Activated naive CD8-positive, alpha-beta T cell treated with anti-CD3 and anti-CD28 coated beads, Interleukin-2, amount 50 U/mL, for 16 hours (primary cell): ENCODE results near the gene POTEC.
"Not testable (repeated sequence)": the region's sequence is repeated elsewhere in the genome, so short reads cannot be mapped to it uniquely, and the experiment has no call there.

Source experiments
- DNase-seq: peaks from one replicate; pipeline ENCODE4 v3.0.0-alpha.2; 2020; ENCODE audit warnings: low read depth, low spot score

The POTEC gene

GRCh38 chr18:14543446-14543964 lies at the start of gene POTEC:
Gene POTEC, minus strand, starts transcription at chr18:14543600. Its CDS starts 454 bp downstream, at chr18:14543146.
- DNase-seq: not testable (repeated sequence)

- DNase-seq: no peak
Observed at GRCh38 chr18:14577971-14578370, 34.6 kb upstream of the POTEC start.

DNA sequence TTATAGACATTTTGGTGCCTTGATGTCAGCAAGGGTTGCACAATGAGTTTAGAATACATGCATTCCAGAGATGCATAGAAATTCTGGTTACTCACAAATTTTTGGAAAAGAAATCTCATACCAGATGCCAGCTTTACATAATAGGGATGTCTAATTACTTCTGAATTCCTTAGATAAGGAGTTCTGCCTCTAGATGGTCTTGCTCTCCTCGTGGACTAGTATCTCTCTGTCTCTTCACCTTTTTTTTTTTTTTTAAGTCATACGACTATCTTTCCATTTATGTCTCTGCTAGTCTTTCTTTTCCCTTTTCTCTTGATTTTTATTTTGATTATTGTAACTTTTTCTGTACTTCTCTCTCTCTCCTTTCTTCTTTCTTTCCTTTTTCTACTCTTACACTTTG lies 16.1 kb upstream of the POTEC start:
- not testable (repeated sequence) for DNase-seq

DNA sequence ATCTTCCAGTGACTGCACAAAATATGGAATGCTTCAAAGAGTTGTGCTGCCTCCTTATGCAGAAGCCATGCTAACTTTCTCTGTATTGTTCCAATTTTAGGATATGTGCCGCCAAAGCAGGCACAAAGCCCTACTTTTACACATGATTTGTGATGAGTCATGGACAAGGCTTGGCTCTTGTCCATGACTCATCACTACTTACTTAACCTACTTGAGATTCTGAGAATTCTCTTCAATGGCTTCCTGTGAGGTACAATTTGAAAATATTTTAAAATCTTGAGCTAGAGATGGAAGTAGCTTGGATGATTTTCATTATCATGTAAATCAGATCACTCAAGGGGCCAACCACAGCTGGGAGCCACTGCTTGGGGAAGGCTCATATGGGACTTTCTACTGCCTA lies 11.7 kb downstream of the POTEC start:
- DNase-seq: not testable (repeated sequence)

- DNase-seq: not testable (repeated sequence)
Observed at GRCh38 chr18:14510707-14511106, 32.7 kb downstream of the POTEC start.

GRCh38 chr18:14503691-14504090 lies 39.7 kb downstream of the POTEC start:
- not testable (repeated sequence) for DNase-seq

- DNase-seq: not testable (repeated sequence)
Observed at GRCh38 chr18:14501894-14502293, 41.5 kb downstream of the POTEC start.

DNA sequence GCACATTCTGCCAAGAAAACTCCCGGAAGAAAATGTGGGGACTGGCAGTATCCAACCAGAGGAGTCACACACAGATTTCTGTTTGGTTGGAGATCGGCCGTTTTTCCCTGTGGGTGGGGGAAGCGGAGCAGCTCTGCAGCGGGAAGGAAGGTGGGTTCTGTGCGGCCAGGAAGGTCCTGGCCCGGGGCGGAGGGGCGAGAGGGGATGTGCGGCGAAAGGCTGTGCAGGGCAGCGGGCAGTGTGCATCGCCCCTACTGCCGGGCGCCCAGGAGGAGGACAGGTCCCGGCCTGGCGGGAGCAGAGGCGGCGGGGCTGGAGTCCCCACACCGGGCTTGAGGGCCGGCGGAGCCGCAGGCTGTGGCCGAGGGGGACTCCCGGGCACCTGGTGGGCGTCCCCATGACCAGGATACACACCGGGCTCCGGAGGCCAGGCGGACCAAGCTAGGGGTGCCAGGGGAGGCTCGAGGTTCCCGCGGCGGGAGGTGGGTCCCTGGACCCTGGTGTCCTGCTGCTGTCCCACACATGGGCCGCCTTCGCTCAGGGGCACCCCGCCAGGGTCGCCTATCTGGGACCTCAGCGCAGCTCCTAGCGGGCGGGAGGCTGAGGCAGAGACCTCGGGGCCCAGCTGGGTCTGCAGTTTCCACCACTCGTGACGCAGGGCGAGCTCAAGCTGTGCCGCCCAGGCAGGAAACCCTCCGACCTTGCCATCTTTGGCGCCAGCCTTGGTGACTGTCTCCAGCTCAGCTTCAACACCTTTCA lies 54.0 kb downstream of the POTEC start:
- not testable (repeated sequence) for DNase-seq

DNA sequence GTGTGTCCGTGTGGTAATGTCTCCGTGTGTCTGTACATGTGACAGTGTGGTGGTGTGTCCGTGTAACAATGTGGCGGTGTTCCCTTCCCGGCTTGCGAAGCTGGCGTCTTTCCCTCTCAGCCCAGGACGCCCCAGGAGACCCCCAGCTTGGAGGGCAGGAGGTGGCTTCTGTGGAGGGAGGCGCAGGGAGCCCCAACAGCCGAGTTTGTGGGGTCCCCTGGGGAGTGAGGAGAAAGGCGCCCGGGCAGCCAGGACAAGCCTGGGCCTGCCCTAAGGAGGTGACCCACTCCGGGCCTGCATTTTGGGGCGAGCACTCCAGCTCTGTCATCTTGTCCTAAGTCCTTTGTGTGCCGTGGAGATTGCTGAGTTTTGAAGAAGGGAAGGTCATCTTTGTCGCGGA lies 54.6 kb downstream of the POTEC start:
- not testable (repeated sequence) for DNase-seq

GRCh38 chr18:14486926-14487580 lies 56.3 kb downstream of the POTEC start:
- not testable (repeated sequence) for DNase-seq

DNA sequence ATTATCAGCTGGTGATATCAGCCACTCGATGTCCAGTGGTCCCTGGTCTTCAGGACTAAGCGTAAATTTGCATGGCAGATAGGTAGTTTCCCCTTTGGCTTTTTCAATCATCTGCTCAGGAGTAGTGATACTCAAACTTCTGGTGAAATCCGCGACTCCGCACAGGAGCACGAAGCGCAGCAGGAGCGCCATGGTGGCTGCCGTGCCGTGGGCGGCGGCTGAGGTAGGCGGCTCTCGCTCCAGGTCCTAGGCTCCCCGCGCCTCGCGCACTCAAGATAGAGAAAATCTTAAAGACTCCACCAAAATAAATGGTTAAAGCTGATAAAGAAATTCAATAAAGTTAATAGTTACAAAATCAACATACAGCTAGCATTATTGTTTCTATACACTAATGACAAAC lies 64.3 kb downstream of the POTEC start:
- DNase-seq: not testable (repeated sequence)

- DNase-seq: not testable (repeated sequence)
Observed at GRCh38 chr18:14475520-14475919, 67.9 kb downstream of the POTEC start.

DNA sequence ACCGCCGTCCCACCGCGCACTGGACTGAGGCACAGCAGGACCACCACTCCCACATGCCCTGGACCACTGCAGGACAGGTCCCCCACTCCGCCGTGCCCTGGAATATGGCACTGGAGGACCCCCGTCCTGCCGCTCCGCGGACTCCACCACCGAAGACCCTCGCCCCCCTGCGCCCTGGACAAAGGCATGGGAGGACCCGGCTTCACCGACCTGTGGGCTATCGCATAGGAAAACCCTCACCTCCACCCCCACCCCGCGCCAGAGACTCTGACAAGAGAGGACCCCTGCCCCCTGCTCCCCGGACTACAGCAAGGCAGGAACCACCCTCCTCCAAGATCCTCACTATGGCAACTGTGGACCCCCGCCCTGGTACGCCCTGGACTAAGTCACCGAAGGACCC lies 68.6 kb downstream of the POTEC start:
- DNase-seq: not testable (repeated sequence)

DNA sequence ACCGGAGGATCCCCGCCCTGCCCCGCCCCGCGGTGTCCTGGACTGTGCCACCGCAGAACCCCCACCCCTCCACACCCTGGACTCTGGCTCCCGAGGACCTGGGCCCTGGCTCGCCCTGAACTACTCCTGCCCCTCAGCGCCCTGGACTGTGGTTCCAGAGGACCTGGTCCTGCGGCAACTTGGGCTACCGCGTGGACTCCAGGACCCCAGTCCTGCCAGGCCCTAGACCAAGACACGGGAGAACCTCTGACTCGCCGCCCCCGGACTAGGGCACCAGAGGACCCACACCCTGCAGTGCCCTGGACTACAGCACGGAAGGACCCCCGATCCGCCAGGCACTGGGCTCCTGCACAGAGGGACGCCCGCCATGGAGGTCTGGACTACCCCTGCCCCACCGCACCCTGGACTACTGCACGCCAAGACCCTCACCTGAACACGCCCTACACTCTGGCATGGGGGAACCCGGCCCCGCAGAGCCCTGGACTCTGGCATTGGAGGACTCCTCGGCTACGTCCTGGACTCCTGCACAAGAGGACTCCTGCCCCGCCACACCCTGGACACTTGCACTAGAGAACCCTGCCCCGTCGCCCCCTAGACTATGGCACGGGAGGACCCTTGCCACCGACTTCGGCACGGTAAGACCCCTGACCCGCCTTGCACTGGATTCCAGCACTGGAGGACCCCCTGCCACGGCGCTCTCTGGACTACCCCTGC lies 69.2 kb downstream of the POTEC start:
- DNase-seq: not testable (repeated sequence)

- not testable (repeated sequence) for DNase-seq
Observed at GRCh38 chr18:14473250-14474006, 70.0 kb downstream of the POTEC start.

DNA sequence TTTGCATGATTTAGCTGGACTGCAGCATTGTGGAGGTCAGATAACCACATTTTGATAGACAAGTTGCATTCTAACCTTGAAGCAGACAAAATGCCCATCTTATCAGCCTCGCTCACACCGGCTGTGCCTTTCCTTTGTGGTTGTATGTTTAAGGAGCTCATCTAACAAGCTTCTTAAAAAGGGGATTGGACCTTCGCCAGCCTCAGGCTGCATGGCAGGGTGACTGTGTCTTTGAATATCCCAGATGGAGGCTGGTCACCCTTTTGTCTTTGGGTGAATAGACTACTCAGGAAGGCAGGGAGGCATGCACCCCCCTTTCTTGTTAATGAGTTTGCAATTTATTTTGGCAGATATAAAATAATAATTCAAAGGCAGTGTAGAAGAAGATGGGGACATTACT lies 72.1 kb downstream of the POTEC start:
- DNase-seq: not testable (repeated sequence)

DNA sequence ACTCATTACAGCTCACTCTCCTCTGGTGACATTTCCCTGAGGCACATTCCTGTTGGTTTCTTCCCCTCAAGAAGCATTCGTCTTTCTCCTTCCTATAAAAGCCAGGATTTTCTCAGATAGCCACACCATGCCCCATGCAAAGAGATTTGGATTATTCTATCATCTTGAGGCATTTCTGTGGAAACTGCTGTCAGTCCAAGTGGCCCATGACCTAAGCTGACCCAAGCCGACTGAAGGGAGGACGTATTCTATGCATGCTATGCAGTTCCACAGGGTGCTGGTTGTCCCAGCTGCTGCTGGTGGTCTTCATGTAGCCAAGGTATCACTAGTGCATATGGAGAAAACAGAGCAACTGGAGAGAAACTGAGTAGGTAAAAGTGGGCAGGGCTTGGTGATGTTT lies 73.0 kb downstream of the POTEC start:
- DNase-seq: not testable (repeated sequence)

DNA sequence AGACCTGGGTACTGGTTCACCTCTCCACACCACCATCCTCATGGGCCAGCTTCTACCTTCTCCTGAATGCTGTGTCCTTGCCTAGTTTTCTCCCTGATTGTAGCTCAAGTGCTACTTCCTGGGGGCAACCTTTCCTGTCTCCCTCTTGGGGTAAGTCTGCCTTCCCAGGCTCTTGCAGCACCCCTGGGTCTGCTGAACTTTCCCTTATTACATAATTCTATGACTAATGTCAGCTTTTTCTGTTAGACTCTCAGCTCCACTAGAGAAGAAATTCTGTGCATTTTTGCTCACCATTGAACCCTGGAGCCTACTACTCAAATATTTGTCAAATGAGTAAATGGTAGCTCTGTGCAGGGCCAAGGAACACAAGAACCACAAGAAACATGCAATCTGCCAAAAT lies 73.4 kb downstream of the POTEC start:
- DNase-seq: not testable (repeated sequence)

GRCh38 chr18:14465989-14466388 lies 77.4 kb downstream of the POTEC start:
- DNase-seq: not testable (repeated sequence)
